Right ventricle myocardium superior (tissue), 1 donor: ENCODE measurements around the gene SPAG16. TPM values are rescaled to one million over a fixed set of nuclear protein-coding genes. Genes with fewer than 3 reads are reported as not detected.

Experiments
- ATAC-seq: fragments of 200-7000 bp; cut with Tn5 transposase; one replicate; pipeline ENCODE4 v1.9.1; 2020; ENCODE audit warnings: mild to moderate bottlenecking; ENCODE audit not compliant: poor library complexity
- DNase-seq: peaks from one replicate; pipeline ENCODE4 v3.0.0-alpha.2; 2020
- intact Hi-C: fragments of 100-400 bp; cut with DNase I; formaldehyde crosslinking; loops from one replicate; pipeline ENCODE4 v1.11.2; 2022
- microRNA-seq: library from miRNA; unstranded; fragments of <30 nt; microRNA quantifications from one replicate; pipeline ENCODE4 v1.2.0, GENCODE V29; 2020
- total RNA-seq: library from RNA; stranded (reverse); fragmentation: NEBNext Ultra II Directional; extraction: Animal tissue kit (Norgen Biotek cat#: 25700); gene quantifications from one replicate; pipeline ENCODE4 v1.2.1, GENCODE V29; 2021
- donor health status: DM: no; HTN: yes; CAD: no; lungs with severe emphysema.

The SPAG16 gene
- total RNA-seq, 1 donor from 2014 or later, result 17.8 TPM

GRCh38 chr2:214412679-214413078 is 1128.4 kb downstream of the SPAG16 start:
- no peak for ATAC-seq
- no peak for DNase-seq
- intact Hi-C loops, result no loop called here

GRCh38 chr2:214436470-214436869 is 1152.2 kb downstream of the SPAG16 start:
- no peak for DNase-seq
- ATAC-seq, result no peak
- intact Hi-C loops, result no loop called here

- DNase-seq (no peak), ATAC-seq (no peak)
- intact Hi-C loops, result no loop called here
These were observed 1166.0 kb downstream of the SPAG16 start for GRCh38 chr2:214450118-214450894.

GRCh38 chr2:214451516-214452275 is 1167.4 kb downstream of the SPAG16 start:
- no peak for ATAC-seq
- intact Hi-C loops, result no loop called here
- DNase-seq, result no peak

Small RNA genes within 50 kb of the gene (microRNA-seq; reads per million reads assigned to microRNA genes)
- gene MIR4438, result not detected

Other genes with a start within 250 kb of the SPAG16 start
- 4.3 TPM for gene IKZF2, start 132.9 kb upstream of the SPAG16 start, total RNA-seq